ENCODE measurements around the gene ASB8. TPM values are rescaled to one million over a fixed set of nuclear protein-coding genes. Genes with fewer than 3 reads are reported as not detected.
A peak's percentile ranks its signal among the peaks of the same experiment; 100 is the strongest.

The ASB8 gene
- total and polyA plus RNA-seq, 7 donors, result 49.3 to 477 (median 206) TPM

DNA sequence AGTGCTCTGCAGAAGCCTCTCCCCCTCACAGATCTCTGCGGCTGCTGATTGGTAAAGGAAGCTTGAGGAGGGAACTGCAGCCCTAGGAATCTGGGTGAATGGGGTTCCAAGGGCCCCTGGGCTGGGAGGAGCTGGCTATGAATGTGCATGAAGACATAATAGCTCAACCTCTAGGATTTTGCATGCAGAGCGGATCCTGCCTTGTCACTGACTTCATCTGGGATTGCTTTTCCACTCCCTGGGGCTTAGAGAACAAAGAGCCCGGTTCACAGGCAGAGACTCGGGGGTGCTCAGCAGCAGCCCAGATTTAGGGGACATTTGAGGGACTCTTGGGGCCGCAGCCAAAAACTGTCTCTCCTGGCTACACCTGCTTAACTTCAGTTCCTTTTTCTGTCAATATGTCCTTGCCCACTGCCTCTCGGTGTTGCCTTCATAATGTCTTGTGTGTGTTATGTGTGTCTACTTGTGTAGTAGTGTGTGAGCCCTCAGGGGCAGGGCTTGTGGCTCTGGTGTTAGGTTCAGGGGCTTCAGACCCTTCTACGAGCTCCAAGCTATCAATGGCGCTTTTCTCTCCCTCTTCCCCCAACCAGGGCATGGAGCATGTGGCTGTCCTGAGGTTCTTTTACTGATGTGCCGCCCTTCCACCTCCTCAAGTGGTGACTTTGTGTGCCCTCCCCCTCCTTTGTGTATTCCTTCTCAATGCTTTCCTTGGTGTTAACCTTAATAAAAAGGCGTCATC lies 28.0 kb upstream of the ASB8 start:
- H3K27ac ChIP-seq, result no peak overlapping the region
- WGBS, 3 donors, result 69 to 79% (median 78%) methylated on average over 10 of the region's 10 CpGs
- peaks cover 0 to 49% (median 13%) of the 10 kb centered on the region in 3 donors for H3K27me3 ChIP-seq (ENCODE audit: insufficient read depth in 3 of 3, low read length in 2 of 3)
- no peaks in the 10 kb centered on the region for H3K36me3 ChIP-seq (ENCODE audit: insufficient read depth in 1 of 2, low read depth in 1 of 2)
- H3K9me3 ChIP-seq, result no peaks in the 10 kb centered on the region
- peaks cover 21% of the 10 kb centered on the region for H3K4me1 ChIP-seq
- TF ChIP-seq, protein P1, sequence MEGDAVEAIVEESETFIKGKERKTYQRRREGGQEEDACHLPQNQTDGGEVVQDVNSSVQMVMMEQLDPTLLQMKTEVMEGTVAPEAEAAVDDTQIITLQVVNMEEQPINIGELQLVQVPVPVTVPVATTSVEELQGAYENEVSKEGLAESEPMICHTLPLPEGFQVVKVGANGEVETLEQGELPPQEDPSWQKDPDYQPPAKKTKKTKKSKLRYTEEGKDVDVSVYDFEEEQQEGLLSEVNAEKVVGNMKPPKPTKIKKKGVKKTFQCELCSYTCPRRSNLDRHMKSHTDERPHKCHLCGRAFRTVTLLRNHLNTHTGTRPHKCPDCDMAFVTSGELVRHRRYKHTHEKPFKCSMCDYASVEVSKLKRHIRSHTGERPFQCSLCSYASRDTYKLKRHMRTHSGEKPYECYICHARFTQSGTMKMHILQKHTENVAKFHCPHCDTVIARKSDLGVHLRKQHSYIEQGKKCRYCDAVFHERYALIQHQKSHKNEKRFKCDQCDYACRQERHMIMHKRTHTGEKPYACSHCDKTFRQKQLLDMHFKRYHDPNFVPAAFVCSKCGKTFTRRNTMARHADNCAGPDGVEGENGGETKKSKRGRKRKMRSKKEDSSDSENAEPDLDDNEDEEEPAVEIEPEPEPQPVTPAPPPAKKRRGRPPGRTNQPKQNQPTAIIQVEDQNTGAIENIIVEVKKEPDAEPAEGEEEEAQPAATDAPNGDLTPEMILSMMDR (IDR thresholded peaks at IDR 0.05), result no peak
- DNase-seq (no peak), ATAC-seq (no peak)
- H3K4me3 ChIP-seq, result peak overlapping the region; percentile 74
- intact Hi-C loops (cut with DNase I), result loop anchor here (10.0 kb wide), 1 partner anchor 439 kb away; no protein-coding TSS in a partner anchor

DNA sequence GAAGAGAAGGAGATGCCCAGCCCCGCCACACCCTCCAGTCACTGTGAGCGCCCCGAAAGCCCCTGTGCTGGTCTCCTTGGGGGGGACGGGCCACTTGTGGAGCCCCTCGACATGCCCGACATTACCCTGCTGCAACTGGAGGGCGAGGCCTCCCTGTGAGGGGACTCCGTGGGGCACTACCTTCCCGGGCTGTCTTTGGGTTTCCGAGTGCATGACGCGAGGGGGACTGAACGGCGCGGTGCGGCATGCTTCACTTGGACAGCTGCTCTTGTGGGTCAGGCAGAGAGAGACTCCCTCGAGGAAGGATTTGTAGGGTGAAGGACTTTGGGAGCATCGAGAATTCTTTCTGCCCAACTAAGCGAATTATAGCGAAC lies 27.2 kb upstream of the ASB8 start:
- no peak for ATAC-seq
- TF ChIP-seq, protein P1 (IDR thresholded peaks at IDR 0.05), result no peak
- Histone ChIP-seq H3K9me3 (no peaks in the 10 kb centered on the region), H3K4me3 (peak overlapping the region; percentile 74), H3K27me3 (ENCODE audit: insufficient read depth in 3 of 3, low read length in 2 of 3) (peaks cover 0 to 57% (median 13%) of the 10 kb centered on the region in 3 donors), H3K36me3 (ENCODE audit: insufficient read depth in 1 of 2, low read depth in 1 of 2) (no peaks in the 10 kb centered on the region), H3K4me1 (peaks cover 21% of the 10 kb centered on the region), H3K27ac (no peak overlapping the region)
- DNase-seq, result no peak
- intact Hi-C loops (cut with DNase I), result loop anchor here (10.0 kb wide), 1 partner anchor 440 kb away; no protein-coding TSS in a partner anchor
- 5 to 11% (median 7%) methylated on average over 20 of the region's 20 CpGs for WGBS, 3 donors

DNA sequence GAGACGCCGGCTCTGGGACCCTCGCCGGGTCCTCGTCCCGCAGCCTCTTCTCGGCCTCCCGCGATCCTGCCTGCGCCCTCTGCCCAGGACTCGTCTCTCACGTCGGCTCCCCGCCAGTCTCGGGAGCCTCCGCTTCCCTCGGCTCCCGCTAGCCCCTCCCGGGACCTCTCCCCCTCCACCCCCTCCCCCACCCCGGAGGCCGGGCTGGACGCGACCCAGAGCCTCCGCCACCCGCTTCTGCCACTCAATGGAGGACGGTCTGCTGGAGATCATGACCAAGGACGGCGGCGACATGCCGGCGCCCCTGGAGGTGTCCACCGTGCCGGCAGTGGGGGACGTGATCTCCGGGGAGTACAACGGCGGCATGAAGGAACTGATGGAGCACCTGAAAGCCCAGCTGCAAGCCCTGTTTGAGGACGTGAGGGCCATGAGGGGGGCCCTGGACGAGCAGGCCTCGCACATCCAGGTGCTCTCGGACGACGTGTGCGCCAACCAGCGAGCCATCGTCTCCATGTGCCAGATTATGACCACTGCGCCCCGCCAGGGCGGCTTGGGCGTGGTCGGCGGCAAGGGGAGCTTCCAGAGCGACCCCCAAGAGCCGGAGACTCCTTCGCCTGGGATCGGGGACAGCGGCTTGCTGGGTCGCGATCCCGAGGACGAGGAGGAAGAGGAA lies 26.7 kb upstream of the ASB8 start:
- intact Hi-C loops (cut with DNase I), result loop anchor here (10.0 kb wide), 1 partner anchor 441 kb away; no protein-coding TSS in a partner anchor
- WGBS, 3 donors, result 1% methylated on average over 38 to 61 of the region's 61 CpGs
- Histone ChIP-seq H3K27me3 (ENCODE audit: insufficient read depth in 3 of 3, low read length in 2 of 3) (peaks cover 0 to 57% (median 13%) of the 10 kb centered on the region in 3 donors), H3K9me3 (no peaks in the 10 kb centered on the region), H3K36me3 (ENCODE audit: insufficient read depth in 1 of 2, low read depth in 1 of 2) (no peaks in the 10 kb centered on the region), H3K27ac (no peak overlapping the region), H3K4me1 (peaks cover 21% of the 10 kb centered on the region), H3K4me3 (peak overlapping the region; percentile 74)
- ATAC-seq (peak; percentile 14 to 33 (median 22)), DNase-seq (peak in 1 of 2 donors; percentile 26)
- TF ChIP-seq, protein P1 (IDR thresholded peaks at IDR 0.05), result no peak

DNA sequence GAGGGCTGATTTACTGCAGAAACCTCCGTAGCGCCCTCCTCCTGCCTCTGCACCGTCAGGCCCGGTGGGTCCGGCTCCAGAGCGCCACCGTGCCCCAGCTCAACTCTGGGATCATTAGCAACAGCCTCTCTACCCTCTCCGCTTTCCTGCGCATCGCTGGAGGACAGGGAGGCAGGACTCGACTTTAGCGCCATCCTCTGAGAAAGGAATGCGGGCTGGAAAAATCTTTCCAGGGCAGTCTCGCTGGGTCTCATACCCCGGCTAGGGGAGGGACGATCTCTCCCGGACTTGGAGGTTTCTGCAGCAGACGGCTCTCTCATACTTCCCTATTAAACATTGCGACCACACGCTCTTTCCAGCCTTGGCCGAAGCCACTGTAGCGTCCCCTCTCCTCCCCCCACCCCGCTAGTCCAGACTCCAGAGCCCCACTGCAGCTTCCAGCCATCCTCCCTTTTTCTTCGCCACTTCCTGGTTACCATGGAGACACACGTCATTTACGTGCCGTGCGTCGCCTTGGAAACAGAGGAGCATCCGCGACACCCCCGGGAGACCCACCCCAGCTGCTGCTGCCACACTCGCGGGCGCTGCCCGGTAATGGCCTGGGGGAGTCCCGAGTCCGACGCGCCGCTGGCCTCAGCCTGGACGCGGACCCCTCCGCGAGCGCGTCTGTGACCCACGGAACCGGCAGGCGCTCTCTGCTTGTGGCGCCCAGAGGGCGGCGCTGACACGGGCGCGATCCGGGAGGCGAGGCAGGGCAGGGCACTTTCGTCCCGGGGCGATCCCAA lies 26.0 kb upstream of the ASB8 start, which contains the start of gene CCDC184:
TSS of gene CCDC184 (plus strand) at position 554 of the 785 bp plus-strand sequence. CDS start 479 bp downstream, outside the sequence.
- no peaks in the 10 kb centered on the region for H3K9me3 ChIP-seq
- H3K27me3 ChIP-seq (ENCODE audit: insufficient read depth in 3 of 3, low read length in 2 of 3), result peaks cover 0 to 57% (median 13%) of the 10 kb centered on the region in 3 donors
- H3K4me1 ChIP-seq, result peaks cover 21% of the 10 kb centered on the region
- peak; percentile 58 to 78 (median 66) for ATAC-seq
- peak within 1 kb of the TSS; percentile 74 for H3K4me3 ChIP-seq
- 0 to 1% (median 1%) methylated on average over 59 to 61 of the region's 61 CpGs for WGBS, 3 donors
- no peak within 1 kb of the TSS for H3K27ac ChIP-seq
- peak; percentile 48 to 74 for DNase-seq
- H3K36me3 ChIP-seq (ENCODE audit: insufficient read depth in 1 of 2, low read depth in 1 of 2), result no peaks in the 10 kb centered on the region
- TF ChIP-seq, protein P1 (IDR thresholded peaks at IDR 0.05), result peak; percentile 17
- intact Hi-C loops (cut with DNase I), result loop anchor here (10.0 kb wide), 1 partner anchor 442 kb away; no protein-coding TSS in a partner anchor
